NCI-H748 (cell line): Measurements from ENCODE around the gene MILR1.
"Not testable (repeated sequence)": the region's sequence is repeated elsewhere in the genome, so short reads cannot be mapped to it uniquely, and the experiment has no call there.

Experiments used
- DNase-seq: peaks from one replicate; lab custom pipeline; 2025; ENCODE audit not compliant: unreplicated experiment; lab: John Stamatoyannopoulos, UW

MILR1 gene

GRCh38 chr17:64448665-64449512, at the start of gene MILR1:
MILR1 (plus strand) TSS chr17:64449115; CDS start chr17:64449169, 54 bp downstream.
- no peak for DNase-seq

- no peak for DNase-seq
Measured at GRCh38 chr17:64399767-64400156, 49.2 kb upstream of the MILR1 start.

GRCh38 chr17:64400642-64401041, 48.3 kb upstream of the MILR1 start:
- no peak for DNase-seq

- DNase-seq: no peak
Measured at GRCh38 chr17:64401244-64401860, 47.6 kb upstream of the MILR1 start.

- DNase-seq: no peak
Measured at GRCh38 chr17:64401941-64402340, 47.0 kb upstream of the MILR1 start.

- DNase-seq: no peak
Measured at GRCh38 chr17:64402469-64402868, 46.4 kb upstream of the MILR1 start.

GRCh38 chr17:64403881-64404460, 44.9 kb upstream of the MILR1 start:
- DNase-seq: no peak

- peak; percentile 38 for DNase-seq
Measured at GRCh38 chr17:64406321-64407200, 42.4 kb upstream of the MILR1 start.

- DNase-seq: no peak
Measured at GRCh38 chr17:64410750-64411490, 38.0 kb upstream of the MILR1 start.

GRCh38 chr17:64411999-64412771, 36.7 kb upstream of the MILR1 start:
- DNase-seq: peak; percentile 47

- no peak for DNase-seq
Measured at GRCh38 chr17:64412944-64413381, 36.0 kb upstream of the MILR1 start.

- no peak for DNase-seq
Measured at GRCh38 chr17:64413513-64413912, 35.4 kb upstream of the MILR1 start.

- DNase-seq: peak; percentile 53
Measured at GRCh38 chr17:64418506-64419339, 30.2 kb upstream of the MILR1 start.

GRCh38 chr17:64420143-64420670, 28.7 kb upstream of the MILR1 start:
- DNase-seq: peak; percentile 69

GRCh38 chr17:64422121-64422520, 26.8 kb upstream of the MILR1 start:
- not testable (repeated sequence) for DNase-seq

- DNase-seq: no peak
Measured at GRCh38 chr17:64423881-64424280, 25.0 kb upstream of the MILR1 start.

GRCh38 chr17:64424324-64424849, 24.5 kb upstream of the MILR1 start:
- no peak for DNase-seq

GRCh38 chr17:64425191-64425590, 23.7 kb upstream of the MILR1 start:
- DNase-seq: no peak
